ENCODE data around the gene FAM89A. TPM values are rescaled to one million over a fixed set of nuclear protein-coding genes. Genes with fewer than 3 reads are reported as not detected.

FAM89A gene
- polyA plus RNA-seq, 1 experiment = 15.6 TPM

DNA sequence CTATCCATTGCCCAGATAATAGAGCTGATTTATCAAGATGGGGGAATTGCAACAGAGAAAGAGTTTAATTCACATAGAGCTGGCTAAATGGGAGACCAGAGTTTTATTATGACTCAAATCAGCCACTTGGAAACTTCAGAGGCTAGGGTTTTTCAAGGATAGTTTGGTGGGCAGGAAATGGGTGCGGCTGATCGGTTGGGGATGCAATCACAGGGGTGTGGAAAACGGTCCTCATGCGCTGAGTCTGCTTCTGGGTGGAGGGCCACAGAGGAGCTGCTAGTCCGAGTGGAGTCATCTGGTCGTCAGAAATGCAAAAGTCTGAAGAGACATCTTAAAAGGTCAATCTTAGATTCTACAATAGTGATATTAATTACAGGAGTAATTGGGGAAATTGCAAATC lies 32.0 kb upstream of the FAM89A start:
- DNase-seq (ENCODE audit: low read depth) = no peak
- POLR2A ChIA-PET = no interaction called here
- H3K27me3 ChIP-seq (ENCODE audit: control insufficient read depth, insufficient read depth, low read length) = peaks cover 2% of the 10 kb centered on the region; the same call in 1 of the 2 replicates
- CTCF ChIA-PET = interaction anchor here (0.6 kb wide), 2 partner anchors 68 to 224 kb away, joined by 3 to 6 read pairs; no protein-coding TSS in a partner anchor
- no peaks in the 10 kb centered on the region for H3K36me3 ChIP-seq (ENCODE audit: control insufficient read depth, insufficient read depth, low read length)
- TF ChIP-seq, protein P1, sequence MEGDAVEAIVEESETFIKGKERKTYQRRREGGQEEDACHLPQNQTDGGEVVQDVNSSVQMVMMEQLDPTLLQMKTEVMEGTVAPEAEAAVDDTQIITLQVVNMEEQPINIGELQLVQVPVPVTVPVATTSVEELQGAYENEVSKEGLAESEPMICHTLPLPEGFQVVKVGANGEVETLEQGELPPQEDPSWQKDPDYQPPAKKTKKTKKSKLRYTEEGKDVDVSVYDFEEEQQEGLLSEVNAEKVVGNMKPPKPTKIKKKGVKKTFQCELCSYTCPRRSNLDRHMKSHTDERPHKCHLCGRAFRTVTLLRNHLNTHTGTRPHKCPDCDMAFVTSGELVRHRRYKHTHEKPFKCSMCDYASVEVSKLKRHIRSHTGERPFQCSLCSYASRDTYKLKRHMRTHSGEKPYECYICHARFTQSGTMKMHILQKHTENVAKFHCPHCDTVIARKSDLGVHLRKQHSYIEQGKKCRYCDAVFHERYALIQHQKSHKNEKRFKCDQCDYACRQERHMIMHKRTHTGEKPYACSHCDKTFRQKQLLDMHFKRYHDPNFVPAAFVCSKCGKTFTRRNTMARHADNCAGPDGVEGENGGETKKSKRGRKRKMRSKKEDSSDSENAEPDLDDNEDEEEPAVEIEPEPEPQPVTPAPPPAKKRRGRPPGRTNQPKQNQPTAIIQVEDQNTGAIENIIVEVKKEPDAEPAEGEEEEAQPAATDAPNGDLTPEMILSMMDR (IDR thresholded peaks at IDR 0.05; ENCODE audit: insufficient read depth, low read depth, low read length) = no peak
- no peak overlapping the region for H3K4me3 ChIP-seq (ENCODE audit: low read depth, low read length)

DNA sequence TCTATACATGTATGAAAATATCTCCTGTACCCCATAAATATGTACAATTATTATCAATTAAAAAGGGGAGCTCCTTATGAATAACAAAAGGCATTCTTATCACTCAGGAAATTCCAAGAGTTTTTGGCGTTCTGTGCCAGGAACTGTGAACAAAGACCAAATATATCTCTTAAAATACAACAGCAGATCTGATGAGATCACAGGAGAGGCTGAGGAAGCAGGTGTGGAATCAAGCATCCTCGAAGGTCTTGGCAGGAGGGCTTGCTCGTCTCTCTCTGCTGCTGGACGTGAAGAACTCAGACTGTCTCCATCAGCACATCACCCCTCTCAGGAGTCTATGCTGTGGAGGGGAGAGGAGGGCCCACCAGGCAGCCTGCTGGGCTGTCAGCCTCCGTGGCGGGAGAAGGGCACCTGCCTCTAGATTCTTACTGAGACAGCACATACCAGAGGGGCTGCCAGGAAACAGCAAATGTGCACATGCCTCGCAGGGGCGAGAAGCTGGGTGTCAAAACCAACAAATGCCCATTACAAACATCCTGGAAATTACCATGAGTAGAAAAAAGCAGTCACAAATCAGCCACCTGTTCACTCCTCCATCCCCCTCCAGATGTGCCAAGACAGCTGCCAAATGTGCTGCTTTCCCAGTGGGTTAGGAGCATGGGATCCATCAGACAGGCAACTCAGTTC lies 30.8 kb upstream of the FAM89A start:
- Histone ChIP-seq H3K27me3 (ENCODE audit: control insufficient read depth, insufficient read depth, low read length) (peaks cover 2% of the 10 kb centered on the region; the same call in 1 of the 2 replicates), H3K4me3 (ENCODE audit: low read depth, low read length) (no peak overlapping the region), H3K36me3 (ENCODE audit: control insufficient read depth, insufficient read depth, low read length) (no peaks in the 10 kb centered on the region)
- DNase-seq (ENCODE audit: low read depth) = no peak
- ChIA-PET POLR2A (no interaction called here), CTCF (no interaction called here)
- TF ChIP-seq, protein P1 (IDR thresholded peaks at IDR 0.05; ENCODE audit: insufficient read depth, low read depth, low read length) = no peak

- Histone ChIP-seq H3K27me3 (ENCODE audit: control insufficient read depth, insufficient read depth, low read length) (peaks cover 2% of the 10 kb centered on the region; the same call in 1 of the 2 replicates), H3K4me3 (ENCODE audit: low read depth, low read length) (no peak overlapping the region), H3K36me3 (ENCODE audit: control insufficient read depth, insufficient read depth, low read length) (no peaks in the 10 kb centered on the region)
- ChIA-PET POLR2A (no interaction called here), CTCF (no interaction called here)
- TF ChIP-seq, protein P1 (IDR thresholded peaks at IDR 0.05; ENCODE audit: insufficient read depth, low read depth, low read length) = no peak
- DNase-seq (ENCODE audit: low read depth) = no peak
These were observed 29.3 kb upstream of the FAM89A start for GRCh38 chr1:231069333-231069732.

GRCh38 chr1:231068762-231069161 lies 28.7 kb upstream of the FAM89A start:
- Histone ChIP-seq H3K36me3 (ENCODE audit: control insufficient read depth, insufficient read depth, low read length) (no peaks in the 10 kb centered on the region), H3K4me3 (ENCODE audit: low read depth, low read length) (no peak overlapping the region), H3K27me3 (ENCODE audit: control insufficient read depth, insufficient read depth, low read length) (peaks cover 2% of the 10 kb centered on the region; the same call in 1 of the 2 replicates)
- TF ChIP-seq, protein P1 (IDR thresholded peaks at IDR 0.05; ENCODE audit: insufficient read depth, low read depth, low read length) = no peak
- DNase-seq (ENCODE audit: low read depth) = no peak
- ChIA-PET CTCF (no interaction called here), POLR2A (no interaction called here)

GRCh38 chr1:231065510-231066241 lies 25.6 kb upstream of the FAM89A start:
- CTCF ChIA-PET = no interaction called here
- DNase-seq (ENCODE audit: low read depth) = no peak
- TF ChIP-seq, protein P1 (IDR thresholded peaks at IDR 0.05; ENCODE audit: insufficient read depth, low read depth, low read length) = no peak
- Histone ChIP-seq H3K36me3 (ENCODE audit: control insufficient read depth, insufficient read depth, low read length) (no peaks in the 10 kb centered on the region), H3K27me3 (ENCODE audit: control insufficient read depth, insufficient read depth, low read length) (peaks cover 2% of the 10 kb centered on the region; the same call in 1 of the 2 replicates), H3K4me3 (ENCODE audit: low read depth, low read length) (no peak overlapping the region)
- POLR2A ChIA-PET = no interaction called here

Measured in BJ (cell line).